PC-9 (cell line): ENCODE results near the gene GBX1. TPM values are rescaled to one million over a fixed set of nuclear protein-coding genes. Genes with fewer than 3 reads are reported as not detected.

ENCODE experiments used
- BruUV-seq: library from RNA; stranded (reverse); fragments of 400-500 nt; replicated peaks from 2 replicates; lab custom pipeline; 2021; lab: Mats Ljungman, UMichigan
- CTCF ChIA-PET: fragments of 300-600 bp; sonication (Branson Sonifier 250); formaldehyde crosslinking; loops from one replicate; lab custom pipeline; 2022; ENCODE audit warnings: antibody characterized with exemption; lab: Charles Lee
- POLR2A ChIA-PET: fragments of 300-600 bp; sonication (Branson Sonifier 250); formaldehyde crosslinking; loops from one replicate; lab custom pipeline; 2022; ENCODE audit warnings: antibody characterized with exemption; ENCODE audit not compliant: unreplicated experiment; lab: Charles Lee
- DNase-seq, 2 experiments: peaks; one replicate each; pipeline versions ENCODE4 v3.0.0 to v3.0.0-alpha.2; 2015 to 2022; ENCODE audit warnings: mixed read lengths in 1 of 2
- H2AFZ ChIP-seq: fragments of 200-600 bp; sonication (generic); 2 replicates; pipeline ENCODE4 v1.8.1; 2017; ENCODE audit warnings: antibody characterized with exemption
- H3F3A ChIP-seq: fragments of 200-600 bp; sonication (generic); 2 replicates; pipeline ENCODE4 v1.8.1; 2017; ENCODE audit warnings: antibody characterized with exemption, mild to moderate bottlenecking, low read depth; ENCODE audit not compliant: insufficient read depth
- H3K27ac ChIP-seq: fragments of 200-600 bp; sonication (generic); 2 replicates; pipeline ENCODE4 v1.6.1; 2016; ENCODE audit warnings: mixed run types
- H3K27me3 ChIP-seq: fragments of 200-600 bp; sonication (generic); 2 replicates; pipeline ENCODE4 v1.6.1; 2016; ENCODE audit warnings: low read depth, mixed run types; ENCODE audit not compliant: insufficient read depth
- H3K36me3 ChIP-seq: fragments of 200-600 bp; sonication (generic); 2 replicates; pipeline ENCODE4 v1.6.1; 2016; ENCODE audit warnings: low read depth, mixed run types
- H3K4me1 ChIP-seq: fragments of 200-600 bp; sonication (generic); replicated peaks from 2 replicates; pipeline ENCODE4 v1.6.1; 2016; ENCODE audit warnings: mixed run types; ENCODE audit not compliant: insufficient read depth
- H3K4me2 ChIP-seq: fragments of 200-600 bp; sonication (generic); 2 replicates; pipeline ENCODE4 v1.6.1; 2017; ENCODE audit warnings: mixed run types
- H3K4me3 ChIP-seq: fragments of 200-600 bp; sonication (generic); 2 replicates; pipeline ENCODE4 v1.6.1; 2016; ENCODE audit warnings: mixed run types
- H3K79me2 ChIP-seq: fragments of 200-600 bp; sonication (generic); 2 replicates; pipeline ENCODE4 v1.6.1; 2017; ENCODE audit warnings: low read depth, mixed run types
- H3K9me2 ChIP-seq: fragments of 200-600 bp; sonication (generic); 2 replicates; pipeline ENCODE4 v1.8.1; 2017; ENCODE audit warnings: mild to moderate bottlenecking; ENCODE audit not compliant: insufficient read depth
- H3K9me3 ChIP-seq: fragments of 200-600 bp; sonication (generic); 2 replicates; pipeline ENCODE4 v1.8.1; 2016; ENCODE audit warnings: low read depth; ENCODE audit not compliant: insufficient read depth
- H4K20me1 ChIP-seq: fragments of 200-600 bp; sonication (generic); 2 replicates; pipeline ENCODE4 v1.8.1; 2017; ENCODE audit not compliant: insufficient read depth
- EZH2 ChIP-seq: fragments of 200-600 bp; sonication (generic); IDR thresholded peaks from 2 replicates; pipeline ENCODE4 v1.8.0; 2017; ENCODE audit warnings: antibody characterized with exemption, low read depth
- intact Hi-C: fragments of 100-400 bp; cut with micrococcal nuclease; formaldehyde crosslinking; loops from one replicate; pipeline ENCODE4 v1.10.0; 2022; ENCODE audit not compliant: unreplicated experiment
- total RNA-seq: library from RNA; stranded (reverse); gene quantifications from 2 replicates; pipeline ENCODE4 v1.2.3, GENCODE V29; 2021
- TF ChIP-seq, protein P1 (sequence below): fragments of 200-600 bp; sonication (generic); conservative IDR thresholded peaks from 2 replicates; pipeline ENCODE4 v1.6.1; 2017; ENCODE audit warnings: mixed run types, antibody characterized with exemption, mild to moderate bottlenecking, moderate library complexity

The GBX1 gene
- total RNA-seq, 1 experiment from 2014 or later = not detected

DNA sequence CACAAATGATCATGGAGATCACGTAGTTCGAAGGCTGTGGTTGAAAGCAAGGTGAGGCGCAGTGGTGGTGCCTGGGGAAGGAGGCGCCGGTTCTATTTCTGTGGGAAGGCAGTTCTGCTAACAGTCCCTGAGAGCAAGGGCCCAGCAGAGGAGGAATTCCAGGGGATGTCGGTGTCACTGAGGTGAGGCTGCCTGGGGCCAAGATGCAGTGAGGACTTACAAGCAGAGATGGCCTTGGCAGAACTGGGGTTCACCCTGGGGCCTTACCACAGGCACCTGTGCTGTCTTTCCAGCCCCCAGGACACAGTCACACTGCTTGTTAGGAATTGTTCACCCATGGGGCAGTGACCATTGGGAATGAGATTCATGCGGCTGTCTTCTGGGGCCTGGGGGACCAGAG is 26.7 kb downstream of the GBX1 start:
- ChIA-PET CTCF (no interaction called here), POLR2A (no interaction called here)
- Histone ChIP-seq H3K4me3 (no peak overlapping the region), H3K4me1 (no peaks in the 10 kb centered on the region), H3K27ac (no peak overlapping the region), H3K9me3 (no peaks in the 10 kb centered on the region), H3K9me2 (no peaks in the 10 kb centered on the region), H3F3A (no peaks in the 10 kb centered on the region), H3K4me2 (no peak overlapping the region), H3K79me2 (no peaks in the 10 kb centered on the region), H3K36me3 (no peaks in the 10 kb centered on the region), H4K20me1 (no peaks in the 10 kb centered on the region; the same call in 1 of the 2 replicates), H3K27me3 (no peaks in the 10 kb centered on the region), H2AFZ (no peak overlapping the region)
- intact Hi-C loops = no loop called here
- no TSS peak for BruUV-seq
- no peak for DNase-seq
- TF ChIP-seq, protein P1, sequence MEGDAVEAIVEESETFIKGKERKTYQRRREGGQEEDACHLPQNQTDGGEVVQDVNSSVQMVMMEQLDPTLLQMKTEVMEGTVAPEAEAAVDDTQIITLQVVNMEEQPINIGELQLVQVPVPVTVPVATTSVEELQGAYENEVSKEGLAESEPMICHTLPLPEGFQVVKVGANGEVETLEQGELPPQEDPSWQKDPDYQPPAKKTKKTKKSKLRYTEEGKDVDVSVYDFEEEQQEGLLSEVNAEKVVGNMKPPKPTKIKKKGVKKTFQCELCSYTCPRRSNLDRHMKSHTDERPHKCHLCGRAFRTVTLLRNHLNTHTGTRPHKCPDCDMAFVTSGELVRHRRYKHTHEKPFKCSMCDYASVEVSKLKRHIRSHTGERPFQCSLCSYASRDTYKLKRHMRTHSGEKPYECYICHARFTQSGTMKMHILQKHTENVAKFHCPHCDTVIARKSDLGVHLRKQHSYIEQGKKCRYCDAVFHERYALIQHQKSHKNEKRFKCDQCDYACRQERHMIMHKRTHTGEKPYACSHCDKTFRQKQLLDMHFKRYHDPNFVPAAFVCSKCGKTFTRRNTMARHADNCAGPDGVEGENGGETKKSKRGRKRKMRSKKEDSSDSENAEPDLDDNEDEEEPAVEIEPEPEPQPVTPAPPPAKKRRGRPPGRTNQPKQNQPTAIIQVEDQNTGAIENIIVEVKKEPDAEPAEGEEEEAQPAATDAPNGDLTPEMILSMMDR = no peak
- TF ChIP-seq EZH2 = no peak

DNA sequence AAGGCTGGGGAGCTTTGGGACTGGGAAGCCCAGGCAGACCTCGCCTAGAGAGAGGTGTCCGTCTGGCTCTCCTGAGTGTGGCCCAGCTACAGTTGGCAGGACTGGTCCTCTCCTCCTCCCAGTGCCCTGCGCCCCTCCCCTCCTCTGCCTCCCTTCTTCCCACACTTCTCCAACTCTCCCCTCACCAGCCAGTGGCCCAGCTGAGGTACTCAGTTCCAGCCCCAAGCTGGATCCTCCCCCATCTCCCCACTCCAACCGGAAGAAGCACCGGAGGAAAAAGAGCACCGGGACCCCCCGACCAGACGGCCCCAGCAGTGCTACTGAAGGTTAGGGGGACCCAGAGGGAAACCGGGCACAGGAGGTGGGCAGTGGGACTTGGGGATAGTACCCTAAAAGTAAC is 27.7 kb downstream of the GBX1 start:
- no peak overlapping the region for H3K27ac ChIP-seq
- no peaks in the 10 kb centered on the region for H3K4me1 ChIP-seq
- no peaks in the 10 kb centered on the region; the same call in 1 of the 2 replicates for H4K20me1 ChIP-seq
- no peaks in the 10 kb centered on the region for H3K36me3 ChIP-seq
- H3K79me2 ChIP-seq = no peaks in the 10 kb centered on the region
- no peak overlapping the region for H2AFZ ChIP-seq
- intact Hi-C loops = no loop called here
- H3K27me3 ChIP-seq = no peaks in the 10 kb centered on the region
- no peak overlapping the region for H3K4me2 ChIP-seq
- H3K9me2 ChIP-seq = no peaks in the 10 kb centered on the region
- no peaks in the 10 kb centered on the region for H3F3A ChIP-seq
- H3K4me3 ChIP-seq = no peak overlapping the region
- DNase-seq = no peak
- BruUV-seq = no TSS peak
- CTCF ChIA-PET = no interaction called here
- TF ChIP-seq, protein P1 = no peak
- TF ChIP-seq EZH2 = no peak
- POLR2A ChIA-PET = no interaction called here
- no peaks in the 10 kb centered on the region for H3K9me3 ChIP-seq

DNA sequence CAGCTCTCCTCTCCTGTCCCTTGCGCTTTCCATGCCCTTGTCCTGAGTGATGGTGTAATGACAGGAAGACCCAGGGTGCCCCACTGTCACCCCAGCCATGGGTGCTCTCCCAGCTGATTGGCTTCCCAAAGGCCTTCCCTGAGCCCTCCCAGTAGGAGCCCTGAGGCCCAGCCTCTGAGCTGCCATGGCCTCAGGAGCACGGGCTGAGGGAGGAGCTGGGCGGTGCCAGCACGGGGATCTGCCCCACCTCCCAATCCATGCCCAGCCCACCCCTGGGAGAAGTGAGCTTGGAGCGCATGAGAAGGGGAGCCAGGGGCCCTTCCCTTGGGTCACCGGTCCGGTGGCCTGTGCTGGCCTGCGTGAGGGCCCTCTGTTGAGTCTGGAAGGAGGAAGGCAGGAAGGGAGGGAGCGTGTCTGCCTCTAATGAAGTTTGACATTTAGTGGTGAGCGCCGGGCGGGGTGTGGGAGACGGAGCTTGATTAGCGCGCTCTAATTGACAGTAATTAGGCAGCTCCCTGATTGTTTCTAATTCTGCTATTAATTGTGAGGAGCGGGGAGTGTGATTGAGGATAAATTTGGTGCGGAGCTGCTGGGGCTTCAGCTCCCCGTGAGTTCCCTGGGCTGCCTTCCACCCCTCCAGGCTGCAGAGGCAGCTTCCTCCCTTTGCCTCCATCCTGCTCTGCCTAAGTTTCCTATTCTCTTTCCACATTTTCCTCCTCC is 28.3 kb downstream of the GBX1 start:
- no peak for DNase-seq
- Histone ChIP-seq H3K4me1 (no peaks in the 10 kb centered on the region), H4K20me1 (no peaks in the 10 kb centered on the region; the same call in 1 of the 2 replicates), H3K27me3 (no peaks in the 10 kb centered on the region), H3K79me2 (no peaks in the 10 kb centered on the region), H3K36me3 (no peaks in the 10 kb centered on the region), H3K4me2 (no peak overlapping the region), H3F3A (no peaks in the 10 kb centered on the region), H3K27ac (no peak overlapping the region), H3K9me2 (no peaks in the 10 kb centered on the region), H2AFZ (no peak overlapping the region), H3K4me3 (no peak overlapping the region), H3K9me3 (no peaks in the 10 kb centered on the region)
- ChIA-PET POLR2A (no interaction called here), CTCF (no interaction called here)
- TF ChIP-seq, protein P1 = no peak
- no peak for TF ChIP-seq EZH2
- no TSS peak for BruUV-seq
- intact Hi-C loops = no loop called here
